Osteocyte (in vitro differentiated cells): Measurements from ENCODE around the gene FAM47E. TPM values are rescaled to one million over a fixed set of nuclear protein-coding genes. Genes with fewer than 3 reads are reported as not detected.
A peak's percentile ranks its signal among the peaks of the same experiment; 100 is the strongest.
"Not testable (repeated sequence)": the region's sequence is repeated elsewhere in the genome, so short reads cannot be mapped to it uniquely, and the experiment has no call there.

ENCODE experiments used
- DNase-seq: peaks from one replicate; pipeline ENCODE4 v3.0.0; 2021; ENCODE audit warnings: mixed read lengths; ENCODE audit not compliant: unreplicated experiment; ENCODE audit errors: extremely low spot score
- H3K27ac Mint-ChIP-seq: one replicate; pipeline ENCODE4 v1.8.0; 2021; ENCODE audit warnings: mild to moderate bottlenecking, mixed read lengths; ENCODE audit not compliant: unreplicated experiment
- H3K27me3 Mint-ChIP-seq: one replicate; pipeline ENCODE4 v1.8.0; 2021; ENCODE audit warnings: mixed read lengths; ENCODE audit not compliant: unreplicated experiment
- H3K36me3 Mint-ChIP-seq: one replicate; pipeline ENCODE4 v1.8.0; 2021; ENCODE audit warnings: mixed read lengths; ENCODE audit not compliant: unreplicated experiment
- H3K4me1 Mint-ChIP-seq: one replicate; pipeline ENCODE4 v1.8.0; 2021; ENCODE audit warnings: mixed read lengths; ENCODE audit not compliant: unreplicated experiment
- H3K4me3 Mint-ChIP-seq: one replicate; pipeline ENCODE4 v1.8.0; 2021; ENCODE audit warnings: mild to moderate bottlenecking, moderate library complexity, mixed read lengths; ENCODE audit not compliant: unreplicated experiment
- H3K9me3 Mint-ChIP-seq: one replicate; pipeline ENCODE4 v1.8.0; 2021; ENCODE audit warnings: mixed read lengths; ENCODE audit not compliant: unreplicated experiment
- CTCF ChIP-seq: fragments of 200-600 bp; sonication (generic); IDR thresholded peaks from 2 replicates; pipeline ENCODE4 v1.5.0; 2021; ENCODE audit warnings: antibody characterized with exemption, mild to moderate bottlenecking, moderate library complexity
- total RNA-seq: library from RNA; stranded (reverse); gene quantifications from 2 replicates; pipeline ENCODE4 v1.2.1, GENCODE V29; 2021

The FAM47E gene
- total RNA-seq, 1 donor from 2014 or later: 0.70 TPM

DNA sequence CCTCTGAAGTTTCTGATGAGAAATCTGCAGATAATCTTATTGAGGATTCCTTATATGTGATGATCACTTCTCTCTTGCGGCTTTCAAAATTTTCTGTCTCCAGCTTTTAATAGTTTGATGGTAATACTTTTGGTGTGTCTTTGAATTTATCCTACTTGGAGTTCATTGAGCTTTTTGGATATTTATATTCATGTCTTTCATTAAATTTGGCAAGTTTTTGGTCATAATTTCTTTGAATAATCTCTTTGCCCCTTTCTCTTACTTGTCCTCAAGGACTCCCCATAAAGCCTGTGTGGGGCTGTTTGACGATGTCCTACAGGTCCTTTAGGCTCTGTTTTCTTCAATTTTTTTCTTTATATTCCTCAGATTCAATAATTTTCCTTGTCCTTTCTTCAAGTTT is 11.3 kb upstream of the FAM47E start:
- peaks cover 20% of the 10 kb centered on the region for H3K9me3 Mint-ChIP-seq
- H3K27ac Mint-ChIP-seq: no peak overlapping the region
- TF ChIP-seq CTCF: no peak
- H3K4me3 Mint-ChIP-seq: no peak overlapping the region
- peaks cover 50% of the 10 kb centered on the region for H3K27me3 Mint-ChIP-seq
- DNase-seq: no peak
- H3K36me3 Mint-ChIP-seq: peaks cover 3% of the 10 kb centered on the region
- H3K4me1 Mint-ChIP-seq: no peaks in the 10 kb centered on the region

DNA sequence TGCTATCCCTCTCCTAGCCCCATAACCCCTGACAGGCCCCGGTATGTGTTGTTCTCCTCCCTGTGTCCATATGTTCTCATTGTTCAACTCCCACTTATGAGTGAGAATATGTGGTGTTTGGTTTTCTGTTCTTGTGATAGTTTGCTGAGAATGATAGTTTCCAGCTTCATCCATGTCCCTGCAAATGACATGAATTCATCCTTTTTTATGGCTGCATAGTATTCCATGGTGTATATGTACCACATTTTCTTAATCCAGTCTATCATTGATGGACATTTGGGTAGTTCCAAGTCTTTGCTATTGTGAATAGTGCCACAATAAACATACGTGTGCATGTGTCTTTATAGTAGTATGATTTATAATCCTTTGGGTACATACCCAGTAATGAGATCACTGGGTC is 7.6 kb upstream of the FAM47E start:
- H3K9me3 Mint-ChIP-seq: peaks cover 20% of the 10 kb centered on the region
- DNase-seq, H3K36me3 Mint-ChIP-seq, H3K4me1 Mint-ChIP-seq, H3K27ac Mint-ChIP-seq, H3K4me3 Mint-ChIP-seq: not testable (repeated sequence)
- H3K27me3 Mint-ChIP-seq: peaks cover 76% of the 10 kb centered on the region

DNA sequence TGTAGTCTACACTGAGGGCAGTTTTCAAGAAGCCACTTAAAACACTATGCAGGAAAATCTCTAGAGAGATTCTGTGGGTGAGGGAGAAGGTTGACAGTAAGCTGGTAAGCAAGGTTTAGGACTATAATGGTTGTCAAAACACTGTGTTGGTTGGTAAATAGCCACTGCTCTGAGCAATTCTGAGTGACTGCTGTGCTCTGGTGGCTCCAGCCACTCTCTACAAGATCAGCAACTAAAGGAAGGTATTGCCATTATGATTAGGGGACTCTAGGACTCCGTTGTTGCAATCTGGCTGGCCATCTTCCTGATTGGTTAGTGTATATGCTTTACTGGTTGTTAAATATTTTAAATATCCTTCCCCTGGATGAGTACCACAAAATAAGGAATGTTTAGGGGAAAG is 5.5 kb upstream of the FAM47E start:
- Mint-ChIP-seq H3K4me3 (no peak overlapping the region), H3K36me3 (no peaks in the 10 kb centered on the region), H3K27ac (no peak overlapping the region), H3K27me3 (peaks cover 79% of the 10 kb centered on the region), H3K9me3 (peaks cover 2% of the 10 kb centered on the region), H3K4me1 (peaks cover 1% of the 10 kb centered on the region)
- no peak for DNase-seq
- no peak for TF ChIP-seq CTCF

GRCh38 chr4:76246852-76247251 is 4.7 kb upstream of the FAM47E start:
- Mint-ChIP-seq H3K27me3 (peaks cover 77% of the 10 kb centered on the region), H3K4me1 (peaks cover 7% of the 10 kb centered on the region), H3K27ac (no peak overlapping the region), H3K4me3 (no peak overlapping the region), H3K36me3 (no peaks in the 10 kb centered on the region), H3K9me3 (no peaks in the 10 kb centered on the region)
- TF ChIP-seq CTCF: no peak
- DNase-seq: no peak

- Mint-ChIP-seq H3K9me3 (no peaks in the 10 kb centered on the region), H3K36me3 (no peaks in the 10 kb centered on the region), H3K27ac (no peak overlapping the region), H3K4me3 (peak overlapping the region; percentile 81), H3K4me1 (peaks cover 9% of the 10 kb centered on the region), H3K27me3 (peaks cover 90% of the 10 kb centered on the region)
- no peak for TF ChIP-seq CTCF
- no peak for DNase-seq
These were observed 559 bp upstream of the FAM47E start for GRCh38 chr4:76250962-76251361.

- no peaks in the 10 kb centered on the region for H3K9me3 Mint-ChIP-seq
- DNase-seq: no peak
- no peaks in the 10 kb centered on the region for H3K36me3 Mint-ChIP-seq
- peaks cover 9% of the 10 kb centered on the region for H3K4me1 Mint-ChIP-seq
- peak overlapping the region; percentile 76 for H3K4me3 Mint-ChIP-seq
- no peak overlapping the region for H3K27ac Mint-ChIP-seq
- H3K27me3 Mint-ChIP-seq: peaks cover 85% of the 10 kb centered on the region
- TF ChIP-seq CTCF: no peak
These were observed 741 bp downstream of the FAM47E start for GRCh38 chr4:76252271-76252653.
